Measurements from ENCODE around the gene POR. TPM values are rescaled to one million over a fixed set of nuclear protein-coding genes. Genes with fewer than 3 reads are reported as not detected.

POR gene
- 122 to 169 TPM (median 154 TPM) in 5 replicates for total RNA-seq (2022; extraction: Qiagen RNA extraction; ENCODE audit: low read depth)

GRCh38 chr7:75914655-75915415 lies at the start of gene POR:
Gene POR (plus strand): TSS chr7:75915155. CDS start chr7:75954002, 38,847 bp downstream.

GRCh38 chr7:75878769-75879611 lies 36.0 kb upstream of the POR start, which contains the start of gene RHBDD2:
Gene RHBDD2 (plus strand): TSS chr7:75879034. CDS start chr7:75879083, 49 bp downstream.

GRCh38 chr7:75994388-75995051 lies 79.6 kb downstream of the POR start, which contains the start of gene TMEM120A:
Gene TMEM120A (minus strand): TSS chr7:75994595. CDS start chr7:75994570, 25 bp downstream.

Other genes starting within 250 kb of the POR start
- gene HIP1, start 176.2 kb upstream of the POR start, total RNA-seq (2022; extraction: Qiagen RNA extraction; ENCODE audit: low read depth) = 17.6 to 21.7 TPM (median 19.2 TPM) in 5 replicates
- 7.7 to 11.2 TPM (median 9.4 TPM) in 5 replicates for gene CCL26, start 142.9 kb upstream of the POR start, total RNA-seq (2022; extraction: Qiagen RNA extraction; ENCODE audit: low read depth)
- 0.25 to 0.32 TPM in 2 of 5 replicates, not detected in the others for gene CCL24, start 101.3 kb upstream of the POR start, total RNA-seq (2022; extraction: Qiagen RNA extraction; ENCODE audit: low read depth)
- 78.1 to 97.0 TPM (median 90.1 TPM) in 5 replicates for gene RHBDD2, start 36.1 kb upstream of the POR start, total RNA-seq (2022; extraction: Qiagen RNA extraction; ENCODE audit: low read depth)
- 39.6 to 42.6 TPM (median 39.9 TPM) in 5 replicates for gene TMEM120A, start 79.4 kb downstream of the POR start, total RNA-seq (2022; extraction: Qiagen RNA extraction; ENCODE audit: low read depth)
- 38.8 to 42.5 TPM (median 40.4 TPM) in 5 replicates for gene STYXL1, start 132.8 kb downstream of the POR start, total RNA-seq (2022; extraction: Qiagen RNA extraction; ENCODE audit: low read depth)
- 325 to 399 TPM (median 370 TPM) in 5 replicates for gene MDH2, start 133.0 kb downstream of the POR start, total RNA-seq (2022; extraction: Qiagen RNA extraction; ENCODE audit: low read depth)